GM19452 (cell line): ENCODE data around the gene ARHGAP24.
"Not testable (repeated sequence)": the region's sequence is repeated elsewhere in the genome, so short reads cannot be mapped to it uniquely, and the experiment has no call there.

Source experiments
- ATAC-seq: cut with Tn5 transposase; IDR thresholded peaks from one replicate; pipeline ENCODE4 v1.9.1; 2021; ENCODE audit not compliant: unreplicated experiment

ARHGAP24 gene

GRCh38 chr4:85939595-85939994, 464.6 kb downstream of the ARHGAP24 start:
- ATAC-seq, result no peak

GRCh38 chr4:85940151-85940550, 465.2 kb downstream of the ARHGAP24 start:
- ATAC-seq, result no peak

GRCh38 chr4:85942107-85942506, 467.2 kb downstream of the ARHGAP24 start:
- no peak for ATAC-seq

- no peak for ATAC-seq
Observed at GRCh38 chr4:85946821-85947220, 471.9 kb downstream of the ARHGAP24 start.

GRCh38 chr4:85951099-85951498, 476.1 kb downstream of the ARHGAP24 start:
- ATAC-seq, result no peak

GRCh38 chr4:85952528-85952927, 477.6 kb downstream of the ARHGAP24 start:
- no peak for ATAC-seq

- no peak for ATAC-seq
Observed at GRCh38 chr4:85952972-85953650, 478.2 kb downstream of the ARHGAP24 start.

- ATAC-seq, result no peak
Observed at GRCh38 chr4:85953651-85954018, 478.7 kb downstream of the ARHGAP24 start.

- ATAC-seq, result no peak
Observed at GRCh38 chr4:85955620-85956292, 480.8 kb downstream of the ARHGAP24 start.

- ATAC-seq, result no peak
Observed at GRCh38 chr4:85956293-85956945, 481.5 kb downstream of the ARHGAP24 start.

- no peak for ATAC-seq
Observed at GRCh38 chr4:85961887-85962286, 486.9 kb downstream of the ARHGAP24 start.

- ATAC-seq, result no peak
Observed at GRCh38 chr4:85963231-85963630, 488.3 kb downstream of the ARHGAP24 start.

- no peak for ATAC-seq
Observed at GRCh38 chr4:85964298-85964697, 489.3 kb downstream of the ARHGAP24 start.

- not testable (repeated sequence) for ATAC-seq
Observed at GRCh38 chr4:85965017-85965416, 490.1 kb downstream of the ARHGAP24 start.

- no peak for ATAC-seq
Observed at GRCh38 chr4:85965529-85965928, 490.6 kb downstream of the ARHGAP24 start.

- no peak for ATAC-seq
Observed at GRCh38 chr4:85966373-85966772, 491.4 kb downstream of the ARHGAP24 start.

GRCh38 chr4:85967872-85968271, 492.9 kb downstream of the ARHGAP24 start:
- no peak for ATAC-seq

- peak; percentile 60 for ATAC-seq
Observed at GRCh38 chr4:85968945-85969819, 494.2 kb downstream of the ARHGAP24 start.

- ATAC-seq, result no peak
Observed at GRCh38 chr4:85970535-85970934, 495.6 kb downstream of the ARHGAP24 start.

GRCh38 chr4:85979276-85979675, 504.3 kb downstream of the ARHGAP24 start:
- ATAC-seq, result peak; percentile 90

- no peak for ATAC-seq
Observed at GRCh38 chr4:85986266-85986665, 511.3 kb downstream of the ARHGAP24 start.
